Measurements from ENCODE around the gene CCDC126.
"Not testable (repeated sequence)": the region's sequence is repeated elsewhere in the genome, so short reads cannot be mapped to it uniquely, and the experiment has no call there.

CCDC126 gene, protein sequence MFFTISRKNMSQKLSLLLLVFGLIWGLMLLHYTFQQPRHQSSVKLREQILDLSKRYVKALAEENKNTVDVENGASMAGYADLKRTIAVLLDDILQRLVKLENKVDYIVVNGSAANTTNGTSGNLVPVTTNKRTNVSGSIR

DNA sequence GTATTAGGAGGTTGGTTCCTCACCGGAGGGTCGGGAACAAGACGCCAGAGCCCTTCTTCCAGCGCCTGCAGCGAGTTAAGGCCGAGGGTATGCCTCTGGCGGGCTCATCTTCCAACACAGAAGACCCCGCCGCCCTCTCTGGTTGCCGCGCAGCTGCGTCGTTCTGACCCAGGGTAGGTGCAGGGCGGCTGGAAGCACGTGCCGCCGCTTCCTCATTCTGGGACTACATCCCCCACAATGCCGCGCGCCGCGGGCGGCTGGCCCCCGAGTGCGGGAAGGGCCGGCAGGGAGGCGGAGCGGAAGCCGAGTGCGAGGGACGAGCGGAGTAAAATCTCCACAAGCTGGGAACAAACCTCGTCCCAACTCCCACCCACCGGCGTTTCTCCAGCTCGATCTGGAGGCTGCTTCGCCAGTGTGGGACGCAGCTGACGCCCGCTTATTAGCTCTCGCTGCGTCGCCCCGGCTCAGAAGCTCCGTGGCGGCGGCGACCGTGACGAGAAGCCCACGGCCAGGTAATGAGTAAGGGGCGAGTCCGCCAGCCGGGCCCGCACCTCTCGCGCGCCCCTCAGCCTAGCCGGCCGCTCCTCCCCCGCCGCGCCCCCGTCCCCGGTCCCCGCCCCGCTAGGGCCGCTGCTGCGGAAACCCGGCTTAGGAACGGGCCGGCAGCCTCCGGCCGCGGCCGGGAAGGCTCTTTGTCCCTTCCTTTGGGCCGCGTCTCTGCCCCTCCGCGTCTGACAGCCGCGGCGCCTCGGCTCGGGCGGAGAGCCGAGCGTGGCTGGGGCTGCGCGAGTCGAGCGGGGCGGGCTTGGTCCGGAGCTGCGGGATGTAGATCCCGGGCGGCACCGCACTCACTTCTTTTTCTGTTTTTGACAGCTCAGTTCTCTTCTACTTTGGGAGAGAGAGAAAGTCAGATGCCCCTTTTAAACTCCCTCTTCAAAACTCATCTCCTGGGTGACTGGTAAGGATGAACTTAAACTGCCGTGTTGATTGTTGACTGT lies at the start of gene CCDC126:
Gene CCDC126 (plus strand): TSS at position 289 of the 998 bp plus-strand sequence. CDS start 13,934 bp downstream, outside the sequence.
- peak; percentile 96 for DNase-seq

DNA sequence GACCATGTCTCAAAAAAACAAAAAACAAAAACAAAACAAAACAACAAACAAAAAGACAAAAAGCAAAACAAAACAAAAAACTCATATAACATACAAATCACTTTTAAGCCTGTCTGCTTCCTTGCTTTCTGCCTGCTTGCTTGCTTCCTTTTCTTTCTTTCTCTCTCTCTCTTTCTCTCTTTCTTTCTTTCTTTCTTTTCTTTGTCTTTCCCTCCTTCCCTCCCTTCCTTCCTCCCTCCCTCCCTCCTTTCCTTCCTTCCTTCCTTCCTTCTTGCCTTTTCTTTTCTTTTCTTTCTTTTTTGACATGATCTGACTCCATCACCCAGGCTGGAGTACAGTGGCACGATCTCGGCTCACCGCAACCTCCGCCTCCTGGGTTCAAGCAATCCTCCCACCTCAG lies 49.5 kb upstream of the CCDC126 start:
- no peak for DNase-seq

DNA sequence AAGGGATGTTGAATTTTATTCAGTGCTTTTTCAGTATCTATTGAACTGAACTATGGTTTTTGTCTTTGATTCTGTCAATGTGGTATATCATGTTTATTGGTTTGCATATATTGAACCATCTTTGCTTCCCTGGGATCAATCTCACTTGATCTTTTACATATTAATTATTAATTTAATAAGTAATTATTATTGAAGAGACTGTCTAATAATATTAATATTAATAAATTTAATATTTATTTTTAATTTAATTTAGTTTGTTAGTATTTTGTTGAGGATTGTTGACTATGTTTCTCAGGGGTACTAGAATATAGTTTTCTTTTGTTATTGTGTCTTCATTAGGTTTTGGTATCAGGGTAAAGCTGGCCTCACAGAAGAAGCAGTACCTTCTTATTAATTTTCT lies 38.9 kb upstream of the CCDC126 start:
- DNase-seq, result no peak

DNA sequence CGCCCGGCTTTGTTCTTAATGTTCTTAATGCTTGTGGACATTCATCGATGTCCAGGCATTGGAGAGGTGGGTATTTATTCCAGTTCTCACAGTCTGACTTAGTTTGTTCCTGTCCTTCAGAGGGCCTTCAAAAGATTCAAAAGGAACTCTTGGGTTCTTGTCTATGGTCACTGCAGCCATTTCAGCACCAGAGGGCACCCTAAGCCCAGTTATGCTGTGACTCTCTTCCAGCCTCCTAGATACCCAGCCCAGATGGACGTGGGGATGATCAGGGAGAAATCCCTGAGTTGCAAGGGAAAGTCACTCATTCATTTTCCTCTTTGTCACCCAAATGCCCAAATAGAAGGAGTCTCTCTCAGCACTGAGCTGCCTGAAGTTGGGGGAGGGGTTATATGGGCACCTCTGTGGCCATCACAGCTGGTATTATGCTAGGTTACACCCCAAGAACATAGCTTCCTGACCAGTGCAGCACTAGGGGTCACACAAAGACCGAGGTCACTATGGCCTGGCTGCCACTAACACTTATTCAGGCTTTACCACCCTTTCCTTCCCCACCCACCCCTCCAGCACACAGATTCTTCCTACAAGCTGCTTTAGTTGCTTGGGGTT lies 26.5 kb upstream of the CCDC126 start:
- peak; percentile 89 for DNase-seq

DNA sequence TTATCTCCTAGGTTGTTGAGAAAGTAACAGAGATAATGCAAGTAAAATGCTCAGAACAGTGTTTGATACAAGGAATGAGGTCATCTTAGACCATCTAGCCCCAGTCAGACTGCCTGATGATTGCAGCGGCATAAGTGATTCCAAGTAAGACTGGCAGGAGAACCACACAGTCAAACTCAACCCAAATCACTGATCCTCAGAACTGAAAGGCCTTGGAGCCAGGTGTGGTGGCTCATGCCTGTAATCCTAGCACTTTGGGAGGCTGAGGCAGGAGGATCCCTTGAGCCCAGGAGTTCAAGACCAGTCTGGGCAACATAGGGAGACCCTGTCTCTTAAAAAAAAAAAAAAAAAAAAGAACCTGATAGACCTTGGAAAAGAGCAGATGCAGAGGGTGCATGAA lies 15.2 kb upstream of the CCDC126 start:
- not testable (repeated sequence) for DNase-seq

DNA sequence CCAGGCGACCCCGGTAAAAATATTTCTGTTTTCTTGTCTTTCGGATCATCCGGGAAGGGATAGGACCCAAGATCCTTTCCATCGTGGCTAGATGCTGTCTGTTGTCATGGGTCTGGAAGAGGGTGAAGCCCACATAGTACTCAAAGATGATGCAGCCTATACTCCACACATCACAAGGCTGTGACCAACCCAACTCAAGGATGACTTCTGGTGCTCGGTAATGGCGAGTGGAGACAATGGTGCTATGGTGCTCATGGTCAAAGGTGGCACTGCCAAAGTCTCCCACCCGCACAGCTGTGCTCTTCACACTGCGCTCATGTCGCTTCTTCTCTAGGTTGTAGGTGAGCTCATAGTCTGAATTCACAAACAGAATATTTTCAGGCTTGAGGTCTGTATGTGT lies 11.9 kb upstream of the CCDC126 start:
- DNase-seq, result not testable (repeated sequence)

DNA sequence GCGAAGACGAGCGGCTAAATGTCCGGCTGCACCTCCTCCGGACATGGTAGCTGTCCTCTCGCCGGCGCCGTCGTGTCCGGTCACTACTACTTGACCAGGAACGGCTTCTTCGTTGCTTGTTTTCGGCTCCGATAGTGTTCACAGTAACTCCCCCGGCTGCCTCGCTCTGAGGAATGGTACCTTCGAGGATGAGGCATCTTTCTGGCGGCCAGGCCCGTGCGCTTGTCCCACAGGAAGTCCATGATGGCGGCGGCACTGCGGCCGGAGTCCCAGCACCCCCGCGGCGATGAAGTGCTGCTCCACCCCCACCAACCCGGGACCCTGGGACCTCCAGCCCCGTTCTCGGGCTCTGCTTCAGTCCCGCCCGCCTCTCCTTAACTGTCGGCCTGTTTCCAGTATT lies 11.0 kb upstream of the CCDC126 start:
- no peak for DNase-seq

DNA sequence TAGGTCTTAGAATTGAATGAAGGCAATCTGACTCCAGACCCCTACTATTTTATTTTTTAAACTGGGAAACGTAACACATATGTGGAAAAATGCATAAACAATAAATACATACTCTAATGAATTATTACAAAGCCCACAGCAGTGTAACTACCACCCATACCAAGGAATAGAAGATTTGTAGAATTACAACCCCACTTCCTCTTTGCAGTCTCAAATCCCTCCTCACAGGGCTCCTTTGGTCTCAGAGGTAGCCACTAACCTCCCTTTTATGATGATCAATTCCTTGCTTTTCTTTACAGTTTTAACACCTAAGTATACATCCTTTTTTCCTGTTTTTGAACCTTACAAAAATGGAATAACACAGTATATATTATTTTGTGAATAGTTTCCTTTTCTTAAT lies 6.7 kb upstream of the CCDC126 start:
- no peak for DNase-seq

DNA sequence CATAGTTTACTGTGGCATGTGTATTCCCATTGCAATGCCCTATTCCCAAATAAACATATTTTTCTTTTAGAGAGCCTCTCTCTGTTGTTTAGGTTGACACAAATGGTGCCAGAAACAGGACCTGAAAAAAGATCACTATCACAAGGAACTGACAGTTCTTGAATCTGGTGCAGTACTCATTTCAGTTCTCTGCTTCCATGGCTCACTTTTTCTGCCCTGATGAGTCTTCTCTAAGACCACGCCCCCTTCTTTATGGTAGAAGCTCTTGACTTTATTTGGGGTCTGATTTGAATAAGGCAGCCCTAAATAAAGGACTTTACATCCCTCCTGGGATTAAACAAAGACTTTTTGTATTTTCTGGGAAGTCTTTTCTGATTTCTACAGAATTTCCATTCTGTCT lies 3.5 kb upstream of the CCDC126 start:
- no peak for DNase-seq

DNA sequence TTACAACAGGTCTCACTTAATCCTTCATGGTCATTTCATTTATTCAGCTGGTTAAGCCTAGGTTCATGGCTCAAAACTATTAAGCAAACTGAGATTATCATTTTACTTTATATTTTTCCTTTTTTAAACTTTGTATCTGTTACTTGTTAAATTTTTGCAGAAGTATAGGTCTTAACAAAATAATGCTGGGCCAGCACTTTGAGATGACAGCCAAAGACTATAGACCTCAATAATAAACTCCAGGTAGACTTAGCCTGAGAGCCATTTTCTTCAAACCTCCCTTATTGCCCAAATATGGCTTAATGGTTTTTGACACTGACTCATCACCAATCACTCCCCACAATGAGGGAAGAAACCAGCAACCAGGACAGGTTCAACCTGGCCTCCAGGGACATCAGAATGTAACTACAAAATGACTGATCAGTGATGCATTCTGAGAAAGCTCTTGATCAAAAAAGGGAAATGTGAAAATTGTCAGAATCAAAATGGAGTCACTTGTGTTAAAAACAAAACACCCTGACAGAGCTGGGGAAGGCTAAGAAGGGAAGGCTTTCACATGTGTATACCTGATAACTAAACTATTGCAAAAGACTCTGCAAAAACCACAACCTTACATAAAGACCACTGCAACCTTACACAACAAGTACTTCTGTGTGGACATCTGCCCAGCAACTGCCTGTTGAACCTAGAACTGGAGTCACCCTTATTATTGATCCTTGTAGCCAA lies 2.1 kb upstream of the CCDC126 start:
- no peak for DNase-seq

DNA sequence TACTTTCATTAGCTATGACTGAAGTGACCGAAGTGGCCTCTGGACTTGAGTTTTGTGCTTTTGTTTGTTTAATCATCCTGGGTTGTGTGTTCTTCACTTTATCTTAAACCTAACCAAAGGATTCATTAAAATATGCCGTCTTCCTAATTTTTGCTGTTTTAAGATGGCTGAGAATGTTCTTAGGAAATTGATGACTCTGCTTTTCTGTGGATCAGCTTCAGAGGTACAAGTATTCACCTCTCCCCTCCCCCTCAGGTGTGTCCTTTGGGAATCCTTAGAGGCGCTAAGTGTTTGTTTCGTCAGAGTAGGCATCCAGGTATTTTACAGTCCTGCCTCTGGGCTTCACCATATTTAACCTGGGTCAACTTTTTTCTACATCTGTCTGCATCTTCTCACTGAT lies 1.1 kb downstream of the CCDC126 start:
- DNase-seq, result no peak

DNA sequence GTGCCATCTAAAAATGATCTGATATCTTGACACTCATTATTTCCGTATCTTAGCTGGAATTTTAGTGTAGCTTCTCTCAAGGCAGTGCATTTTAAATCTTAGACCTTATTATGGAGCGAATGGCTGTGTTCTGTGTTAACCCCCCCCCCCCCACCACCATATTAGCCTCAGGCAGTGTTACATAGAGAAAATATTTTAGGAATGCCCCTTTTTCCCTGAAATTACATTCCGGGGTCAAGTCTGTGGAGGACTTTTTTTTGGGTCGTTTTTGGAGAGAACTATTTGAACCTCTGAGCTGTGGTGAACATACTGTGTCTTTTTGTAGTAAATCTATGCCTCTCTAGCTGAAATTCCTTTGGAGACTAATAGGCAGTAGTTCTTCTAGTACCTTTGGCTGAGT lies 3.1 kb downstream of the CCDC126 start:
- DNase-seq, result no peak

DNA sequence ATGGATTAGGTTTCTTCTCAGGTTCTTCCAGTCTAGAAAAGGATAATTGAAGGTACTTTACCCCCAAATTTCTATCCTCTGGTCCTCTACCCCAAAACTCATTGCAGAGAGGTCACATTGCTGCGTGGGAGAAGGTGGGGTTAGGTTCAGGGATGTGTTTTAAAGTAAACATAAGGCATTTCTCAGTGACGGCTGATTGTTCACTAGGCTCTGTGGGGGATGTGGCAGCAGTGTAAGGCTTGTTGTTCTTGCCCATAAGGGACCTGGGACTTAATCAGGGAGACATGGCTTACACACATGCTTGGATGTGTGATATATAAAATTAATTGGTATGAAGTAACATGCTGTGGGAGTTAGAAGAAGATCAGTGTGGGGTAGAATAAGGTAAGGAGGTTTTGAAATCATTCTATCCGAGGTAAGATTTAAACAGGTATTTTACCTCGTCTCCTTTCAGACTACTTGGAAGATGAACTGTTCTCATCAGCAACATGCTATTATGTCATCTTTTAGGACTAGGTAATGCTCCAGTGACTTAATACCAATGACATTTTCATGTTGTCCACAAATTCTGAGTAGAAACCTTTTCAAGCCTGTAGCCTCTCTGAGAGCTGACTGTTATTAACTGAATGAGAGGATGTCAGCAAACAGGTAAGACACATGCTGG lies 6.6 kb downstream of the CCDC126 start:
- DNase-seq, result no peak

DNA sequence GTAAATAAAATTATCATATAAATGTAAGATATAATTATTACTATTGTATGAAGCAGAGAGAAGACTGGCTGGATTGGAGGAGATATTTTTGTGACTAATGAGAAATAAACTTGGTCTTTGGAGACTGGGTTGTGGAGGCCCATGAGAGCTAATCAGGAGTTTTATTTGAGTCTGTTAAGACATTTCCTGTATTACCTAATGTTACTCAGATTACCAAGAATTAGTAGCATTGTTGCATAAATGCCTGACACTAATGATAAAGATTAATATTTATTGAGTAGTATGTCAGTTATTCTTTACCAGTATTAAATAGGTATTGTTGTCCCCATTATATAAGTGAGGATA lies 7.1 kb downstream of the CCDC126 start:
- DNase-seq, result no peak

DNA sequence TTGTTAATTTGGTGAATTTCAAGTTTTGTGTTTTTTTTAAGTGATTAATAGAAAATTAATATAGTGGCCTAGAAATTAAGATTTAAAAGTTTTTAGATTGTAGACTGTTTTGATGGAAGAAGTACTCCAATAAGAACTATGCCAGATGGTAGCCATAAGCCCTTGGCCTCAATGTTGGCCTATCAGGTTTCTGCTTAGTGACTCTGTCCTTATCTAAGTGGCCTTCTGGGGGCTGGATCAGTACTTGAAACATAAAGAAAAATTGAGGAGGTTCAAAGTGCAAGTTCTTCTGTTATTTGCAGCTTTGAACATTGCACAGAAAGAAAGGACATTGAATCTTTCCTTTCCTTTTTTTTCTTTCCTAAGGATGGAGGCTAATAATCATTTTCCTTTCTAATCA lies 9.9 kb downstream of the CCDC126 start:
- DNase-seq, result peak; percentile 34

DNA sequence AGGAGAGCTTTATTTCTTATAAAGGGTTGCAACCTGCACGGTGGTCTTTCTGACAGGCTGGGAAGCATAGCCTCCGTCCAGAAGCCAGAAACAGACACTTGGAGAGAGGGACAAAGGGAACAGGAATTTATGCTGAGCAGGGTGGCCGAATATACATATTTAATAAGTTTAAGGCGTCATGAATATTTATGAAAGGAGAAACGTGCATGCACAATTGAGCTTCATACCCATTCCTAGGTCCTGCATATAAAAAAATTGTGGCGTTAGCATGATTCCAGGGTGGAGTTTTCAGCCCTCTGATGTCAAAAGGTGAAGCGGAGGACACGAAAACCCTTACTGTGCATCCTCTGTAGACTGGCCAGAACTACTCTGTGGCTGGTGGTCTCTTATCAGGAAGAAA lies 10.7 kb downstream of the CCDC126 start:
- DNase-seq, result no peak

DNA sequence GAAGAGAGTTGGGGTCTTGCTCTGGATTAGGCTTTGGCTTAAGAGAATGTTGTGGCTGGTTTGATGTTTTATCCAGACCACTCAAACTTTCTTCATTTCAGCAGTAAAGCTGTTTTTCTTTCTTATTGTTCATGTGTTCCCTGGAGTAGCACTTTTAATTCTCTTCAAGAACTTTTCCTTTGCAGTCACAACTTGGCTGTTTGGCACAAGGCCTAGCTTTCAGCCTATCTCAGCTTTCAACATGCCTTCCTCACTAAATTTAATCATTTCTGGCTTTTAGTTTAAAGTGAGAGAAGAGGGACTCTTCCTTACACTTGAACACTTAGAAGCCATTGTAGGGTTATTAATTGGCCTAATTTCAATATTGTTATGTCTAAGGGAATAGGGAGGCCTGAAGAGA lies 18.1 kb downstream of the CCDC126 start:
- DNase-seq, result no peak

DNA sequence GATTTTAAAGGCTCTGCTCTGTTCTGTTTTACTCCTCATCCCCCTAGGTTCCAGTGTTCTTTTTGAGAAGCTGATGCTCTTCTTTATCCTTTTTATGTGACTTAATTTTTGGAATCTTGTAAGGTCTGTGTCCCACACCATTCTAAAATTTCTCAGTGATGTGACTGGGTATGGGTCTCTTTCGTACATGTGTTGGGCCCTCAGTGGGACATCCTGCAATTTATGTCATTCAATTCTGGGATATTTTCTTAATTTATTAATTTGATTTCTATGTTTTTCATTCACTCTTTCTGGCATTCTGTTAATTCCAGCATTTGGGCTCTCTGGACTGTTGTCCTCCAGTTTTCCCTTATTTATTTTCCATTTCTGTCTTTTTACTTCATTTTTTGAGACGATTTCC lies 19.4 kb downstream of the CCDC126 start:
- DNase-seq, result no peak

DNA sequence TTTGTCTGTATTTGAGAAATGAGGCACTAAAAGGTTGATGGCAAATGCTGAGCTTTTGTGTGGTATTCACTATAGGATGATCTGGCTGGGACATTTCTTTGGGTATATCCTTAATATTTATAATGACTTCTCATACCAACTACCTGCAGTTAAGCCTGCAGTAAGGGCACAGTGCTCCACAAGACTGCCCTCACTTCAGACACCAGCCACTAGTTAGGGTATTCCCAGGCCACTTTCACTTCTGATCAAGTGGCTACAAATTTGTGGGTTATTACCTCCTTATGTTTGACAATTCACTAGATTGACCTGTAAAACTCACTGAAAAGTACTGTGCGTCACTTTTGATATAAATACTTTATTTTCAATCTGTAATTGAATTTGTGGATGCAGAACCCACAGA lies 20.3 kb downstream of the CCDC126 start:
- DNase-seq, result no peak

DNA sequence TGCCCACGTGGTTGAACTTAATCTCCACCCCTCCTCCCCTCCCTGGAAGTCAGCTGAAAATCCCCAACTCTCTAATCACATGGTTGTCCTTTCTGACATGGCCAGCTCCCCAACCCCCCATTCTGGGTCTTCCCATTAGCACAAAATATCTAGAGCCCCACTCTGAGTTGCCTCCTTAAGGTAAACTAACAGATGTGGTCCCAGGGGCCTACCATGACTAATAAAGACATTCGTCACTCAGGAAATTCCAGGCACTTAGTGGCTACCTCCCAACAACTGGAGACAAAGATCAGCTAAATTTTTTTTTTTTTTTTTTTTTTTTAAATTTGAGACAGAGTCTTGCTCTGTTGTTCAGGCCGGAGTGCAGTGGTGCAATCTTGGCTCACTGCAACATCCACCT lies 21.1 kb downstream of the CCDC126 start:
- DNase-seq, result no peak

DNA sequence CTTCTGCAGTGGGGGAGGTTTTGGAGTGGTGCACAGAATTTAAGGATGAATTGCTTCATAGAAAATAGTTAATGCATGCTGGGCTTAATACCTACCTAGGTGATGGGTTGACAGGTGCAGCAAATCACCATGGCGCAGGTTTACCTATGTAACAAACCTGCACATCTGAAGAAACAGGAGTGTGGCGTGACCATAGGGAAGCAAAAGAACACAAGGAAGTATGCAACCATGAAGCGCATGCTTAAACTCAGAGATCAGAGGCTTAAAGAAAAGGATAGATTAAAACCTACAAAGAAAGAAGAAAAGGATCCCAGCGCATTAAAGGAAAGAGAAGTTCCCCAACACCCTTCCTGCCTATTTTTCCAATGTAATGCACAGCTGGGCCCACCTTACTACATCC lies 22.0 kb downstream of the CCDC126 start:
- no peak for DNase-seq

DNA sequence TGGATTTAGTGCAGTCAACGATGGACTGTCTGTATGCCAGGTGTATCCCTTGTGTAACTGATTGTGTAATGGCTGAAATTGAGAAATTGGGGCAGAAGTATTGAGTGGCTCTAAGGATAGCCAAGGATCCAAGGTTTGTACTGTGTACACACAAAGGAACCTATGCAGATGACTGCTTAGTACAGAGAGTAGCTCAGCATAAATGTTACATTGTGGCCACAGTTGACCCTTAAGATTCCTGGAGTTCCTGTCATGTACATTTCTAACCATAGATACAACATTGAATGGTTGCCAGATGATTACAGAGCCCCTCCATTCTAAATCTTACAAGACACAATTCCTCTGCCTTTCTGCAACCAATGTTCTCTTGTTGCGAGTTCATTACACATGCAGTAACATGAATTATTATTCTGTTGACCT lies 25.3 kb downstream of the CCDC126 start:
- DNase-seq, result no peak

DNA sequence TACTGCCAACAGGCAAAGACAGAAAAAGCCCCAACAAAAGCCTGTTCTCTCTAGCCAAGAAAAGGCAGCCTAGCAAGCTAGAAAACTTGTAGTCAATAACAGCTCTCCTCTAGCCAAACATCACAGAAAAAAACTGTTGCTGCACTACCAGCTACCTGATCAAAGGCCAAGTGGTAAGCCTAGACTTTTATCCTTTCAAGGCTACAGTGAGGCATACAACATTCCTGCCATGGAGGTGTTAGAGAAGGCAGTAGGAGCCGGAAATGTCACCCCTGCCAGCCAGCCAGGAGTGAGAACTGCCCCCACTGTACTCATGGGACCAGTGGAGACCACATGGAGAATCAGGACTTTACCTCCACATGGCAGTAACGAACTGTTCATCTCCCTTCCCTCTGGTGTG lies 31.2 kb downstream of the CCDC126 start:
- no peak for DNase-seq

All from NCI-H82 (cell line).